Heart left ventricle (tissue), 16 donors: ENCODE results near the gene ACOT13. TPM values are rescaled to one million over a fixed set of nuclear protein-coding genes. Genes with fewer than 3 reads are reported as not detected.

ENCODE experiments used
- ATAC-seq, 4 donors: fragments of 200-7000 bp; cut with Tn5 transposase; one replicate each; pipeline ENCODE4 v1.9.1; 2020 to 2022; ENCODE audit warnings: moderate library complexity in 4 of 4, mild to moderate bottlenecking in 3 of 4, moderate number of reproducible peaks in 1 of 4
- DNase-seq, 5 donors: peaks; one replicate each; pipeline ENCODE4 v3.0.0-alpha.2; 2020
- H3K27ac ChIP-seq, 12 donors: fragments of 200-600 bp; sonication (generic) in 4 of 12; one replicate each; pipeline versions ENCODE4 v1.5.0 to v1.8.0; 2016 to 2022; ENCODE audit warnings: mild to moderate bottlenecking in 2 of 12
- H3K27me3 ChIP-seq, 9 donors: fragments of 200-600 bp; sonication (generic) in 2 of 9; one replicate each; pipeline versions ENCODE4 v1.5.1 to v1.8.0; 2016 to 2022; ENCODE audit warnings: mild to moderate bottlenecking in 3 of 9
- H3K36me3 ChIP-seq, 9 donors: fragments of 200-600 bp; sonication (generic) in 2 of 9; one replicate each; pipeline versions ENCODE4 v1.5.0 to v1.8.0; 2018 to 2022; ENCODE audit warnings: mild to moderate bottlenecking in 2 of 9
- H3K4me1 ChIP-seq, 12 donors: fragments of 200-600 bp; sonication (generic) in 4 of 12; one replicate each; pipeline versions ENCODE4 v1.5.0 to v1.8.0; 2016 to 2022; ENCODE audit warnings: mild to moderate bottlenecking in 3 of 12
- H3K4me3 ChIP-seq, 12 donors: fragments of 200-600 bp; sonication (generic) in 4 of 12; one replicate each; pipeline versions ENCODE4 v1.5.0 to v1.8.0; 2017 to 2022; ENCODE audit warnings: mild to moderate bottlenecking in 9 of 12, moderate library complexity in 4 of 12
- H3K9me3 ChIP-seq, 12 donors: fragments of 200-600 bp; sonication (generic) in 4 of 12; one replicate each; pipeline versions ENCODE4 v1.5.0 to v1.8.0; 2016 to 2022; ENCODE audit warnings: mild to moderate bottlenecking in 1 of 12
- CTCF ChIP-seq, 12 donors: fragments of 200-600 bp; sonication (generic) in 4 of 12; IDR thresholded peaks; one replicate each; pipeline versions ENCODE4 v1.5.0 to v1.8.0; 2018 to 2022; ENCODE audit warnings: antibody characterized with exemption in 12 of 12, mild to moderate bottlenecking in 5 of 12
- POLR2A ChIP-seq, 2 donors: fragments of 450-650 bp; IDR thresholded peaks; one replicate each; pipeline ENCODE4 v1.6.1; 2017; ENCODE audit warnings: antibody characterized with exemption in 2 of 2, mild to moderate bottlenecking in 2 of 2, moderate library complexity in 2 of 2
- WGBS, 4 donors: extraction: QIAGEN DNeasy Blood & Tissue Kit in 2 of 4; methylation state at CpG; one replicate each; pipeline versions ENCODE4 v1.1.5 to v1.1.7; 2013 to 2018; 5-methylcytosine and 5-hydroxymethylcytosine counted together
- intact Hi-C, 10 donors: fragments of 100-400 bp; cut with DNase I; formaldehyde crosslinking; loops; one replicate each; pipeline versions ENCODE4 v1.11.1 to v1.14.2; 2022
- polyA plus RNA-seq, 2 donors: library from polyadenylated mRNA; stranded (reverse); fragments of 200-250 nt; gene quantifications; one replicate each; pipeline ENCODE4 v1.2.3, GENCODE V29; 2013
- total RNA-seq, 9 donors: library from RNA; depleted of rRNA in 2 of 9; stranded (reverse); fragments of >200 nt in 2 of 9; fragmentation: NEBNext Ultra II Directional in 3 of 9; extraction: Animal tissue kit (Norgen Biotek cat#: 25700) in 3 of 9; gene quantifications; one replicate each; pipeline versions ENCODE4 v1.1.0 to v1.2.4, GENCODE V29; 2016 to 2023
- donor health status: ischemic (EF 13 %, LVEDD 7.1; RV severe dilation, severe dysfunction).
- donor health status: healthy with polysubstance abuse.
- donor health status: DM: no; HTN: yes; CAD: no.
- donor health status: DM: no; HTN: no; CAD: no.
- donor health status: ischemic (EF 25% LVEDD 6.9; RV normal size, moderate dysfunction).
- donor health status: ischemic (EF 25% LVEDD 5.7; RV mildly dilated, moderate dysfunction).
- donor health status: healthy.
- donor health status: DM: yes; HTN: yes; CAD: no.
- donor health status: ischemic (EF 35%, LVEDD 5.7; RV mildly dilated, moderate dysfunction).
- donor health status: nonischemic (EF 11% LVEDD 7.7; RV severe dilation, severe dysfunction).
- donor health status: DM: yes; HTN: yes; CAD: no.
- donor health status: PGD.
- donor health status: ischemic (EF 29% LVEDD 5.4; RV normal size, mild dysfunction).
- donor health status: nonischemic (EF 23%, LVEDD 6.1; RV moderate dilation, normal function).

ACOT13 gene
- total and polyA plus RNA-seq, 11 donors: 21.6 to 160 (median 55.3) TPM

GRCh38 chr6:24621626-24622289, 45.1 kb upstream of the ACOT13 start:
- H3K27me3 ChIP-seq: no peaks in the 10 kb centered on the region
- no peak overlapping the region for H3K27ac ChIP-seq
- TF ChIP-seq CTCF (IDR thresholded peaks at IDR 0.05): no peak
- TF ChIP-seq POLR2A (IDR thresholded peaks at IDR 0.05): no peak
- intact Hi-C loops: no loop called here
- no peak overlapping the region for H3K4me3 ChIP-seq
- no peaks in the 10 kb centered on the region for H3K36me3 ChIP-seq
- DNase-seq (no peak), ATAC-seq (no peak)
- no peaks in the 10 kb centered on the region for H3K9me3 ChIP-seq
- 65 to 75% (median 66%) methylated on average over 7 of the region's 7 CpGs for WGBS, 4 donors
- H3K4me1 ChIP-seq: no peaks in the 10 kb centered on the region

DNA sequence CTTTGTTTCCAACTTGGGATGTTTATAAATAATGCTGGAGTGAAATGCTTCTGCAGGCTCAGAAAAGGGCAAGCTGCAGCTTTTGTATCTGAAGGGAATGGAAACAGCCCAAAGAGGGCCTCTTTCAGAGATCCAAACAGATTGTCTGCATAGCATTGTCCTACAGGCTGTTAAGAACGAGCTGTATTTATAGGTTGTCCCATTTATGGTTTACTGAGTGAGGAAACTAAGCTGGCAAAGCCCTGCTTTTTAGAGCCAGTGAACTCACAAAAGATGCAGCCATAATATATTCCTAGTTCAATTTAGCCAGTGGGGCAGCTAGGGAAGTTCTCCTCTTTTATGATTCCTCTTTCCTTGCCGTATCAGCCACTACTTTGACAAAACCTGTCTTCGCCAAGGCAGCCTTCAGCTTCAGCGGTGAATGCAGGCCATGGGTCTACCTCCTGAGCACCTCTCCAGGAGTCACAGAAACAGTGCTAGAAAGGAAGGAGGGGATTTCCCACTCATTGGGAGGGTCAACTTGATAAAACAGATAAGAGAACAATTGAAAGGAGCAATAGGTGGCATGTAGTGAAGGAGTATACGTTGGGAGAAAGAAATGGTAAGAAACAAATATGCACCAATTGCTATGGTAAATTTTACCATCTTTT, 35.9 kb upstream of the ACOT13 start:
- intact Hi-C loops: no loop called here
- H3K4me1 ChIP-seq: peaks cover 0 to 9% (median 0%) of the 10 kb centered on the region in 12 donors
- DNase-seq (no peak), ATAC-seq (no peak)
- WGBS, 4 donors: 38 to 49% (median 42%) methylated on average over 5 of the region's 5 CpGs
- H3K27ac ChIP-seq: no peak overlapping the region
- H3K27me3 ChIP-seq: peaks cover 0 to 4% (median 0%) of the 10 kb centered on the region in 9 donors
- H3K4me3 ChIP-seq: no peak overlapping the region
- H3K36me3 ChIP-seq: no peaks in the 10 kb centered on the region
- TF ChIP-seq POLR2A (IDR thresholded peaks at IDR 0.05) (no peak), CTCF (IDR thresholded peaks at IDR 0.05) (no peak)
- H3K9me3 ChIP-seq: peaks cover 0 to 9% (median 0%) of the 10 kb centered on the region in 12 donors

DNA sequence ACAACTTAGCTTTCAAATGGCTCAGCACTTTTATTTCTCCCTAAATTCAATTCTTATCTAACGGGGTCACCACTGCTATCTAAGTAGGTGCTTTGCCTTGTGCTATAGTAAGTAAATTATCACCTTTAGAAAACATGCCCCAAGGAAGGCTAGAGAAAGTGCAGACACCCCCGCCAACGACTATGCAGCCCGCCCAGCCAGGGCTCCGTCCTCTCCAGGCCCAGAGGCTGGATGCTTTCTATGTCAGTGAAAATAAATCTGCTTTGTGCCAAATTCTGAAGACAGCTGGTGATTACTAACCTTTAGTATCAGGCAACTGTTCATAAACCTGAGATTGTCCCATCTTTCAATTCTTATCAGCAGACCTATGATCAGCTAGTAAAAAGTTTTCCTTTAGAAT, 35.2 kb upstream of the ACOT13 start:
- WGBS, 4 donors: 31 to 55% (median 44%) methylated on average over 5 of the region's 5 CpGs

More for the DNA sequence above, 35.2 kb upstream of the ACOT13 start:
- peaks cover 0 to 14% (median 0%) of the 10 kb centered on the region in 12 donors for H3K9me3 ChIP-seq
- no peak overlapping the region for H3K4me3 ChIP-seq
- H3K36me3 ChIP-seq: no peaks in the 10 kb centered on the region
- DNase-seq (no peak), ATAC-seq (no peak)
- H3K27me3 ChIP-seq: peaks cover 0 to 4% (median 0%) of the 10 kb centered on the region in 9 donors
- intact Hi-C loops: no loop called here
- no peak overlapping the region for H3K27ac ChIP-seq
- H3K4me1 ChIP-seq: peaks cover 0 to 9% (median 0%) of the 10 kb centered on the region in 12 donors
- TF ChIP-seq POLR2A (IDR thresholded peaks at IDR 0.05) (no peak), CTCF (IDR thresholded peaks at IDR 0.05) (no peak)
